Endometrial microvascular endothelial cells (primary cell): ENCODE results near the gene ASPSCR1. TPM values are rescaled to one million over a fixed set of nuclear protein-coding genes. Genes with fewer than 3 reads are reported as not detected.

Experiments
- total RNA-seq: library from RNA; depleted of rRNA; stranded (reverse); fragments of >200 nt; gene quantifications from one replicate; pipeline ENCODE4 v1.2.3, GENCODE V29; 2015; ENCODE audit errors: inconsistent ontology term

ASPSCR1 gene
- total RNA-seq, 1 donor from 2014 or later = 12.2 TPM

Other genes starting within 250 kb of the ASPSCR1 start
- not detected for gene GCGR, start 173.5 kb upstream of the ASPSCR1 start, total RNA-seq
- gene MCRIP1, start 144.3 kb upstream of the ASPSCR1 start, total RNA-seq = 97.0 TPM
- not detected for gene PPP1R27, start 142.6 kb upstream of the ASPSCR1 start, total RNA-seq
- 1,412 TPM for gene P4HB, start 117.1 kb upstream of the ASPSCR1 start, total RNA-seq
- gene ARHGDIA, start 106.3 kb upstream of the ASPSCR1 start, total RNA-seq = 471 TPM
- gene ALYREF, start 86.0 kb upstream of the ASPSCR1 start, total RNA-seq = 284 TPM
- 166 TPM for gene ANAPC11, start 85.9 kb upstream of the ASPSCR1 start, total RNA-seq
- not detected for gene NPB, start 75.4 kb upstream of the ASPSCR1 start, total RNA-seq
- gene PCYT2, start 66.2 kb upstream of the ASPSCR1 start, total RNA-seq = 41.0 TPM
- 14.3 TPM for gene SIRT7, start 59.5 kb upstream of the ASPSCR1 start, total RNA-seq
- 21.0 TPM for gene MAFG, start 49.9 kb upstream of the ASPSCR1 start, total RNA-seq
- 60.9 TPM for gene PYCR1, start 40.3 kb upstream of the ASPSCR1 start, total RNA-seq
- not detected for gene MYADML2, start 30.4 kb upstream of the ASPSCR1 start, total RNA-seq
- gene NOTUM, start 16.4 kb upstream of the ASPSCR1 start, total RNA-seq = not detected
- 159 TPM for gene CENPX, start 45.2 kb downstream of the ASPSCR1 start, total RNA-seq
- 23.0 TPM for gene LRRC45, start 45.7 kb downstream of the ASPSCR1 start, total RNA-seq
- 30.2 TPM for gene RAC3, start 54.0 kb downstream of the ASPSCR1 start, total RNA-seq
- gene DCXR, start 60.1 kb downstream of the ASPSCR1 start, total RNA-seq = 133 TPM
- gene RFNG, start 74.2 kb downstream of the ASPSCR1 start, total RNA-seq = 36.0 TPM
- gene GPS1, start 74.3 kb downstream of the ASPSCR1 start, total RNA-seq = 140 TPM
- 70.0 TPM for gene DUS1L, start 88.2 kb downstream of the ASPSCR1 start, total RNA-seq
- 76.7 TPM for gene FASN, start 120.6 kb downstream of the ASPSCR1 start, total RNA-seq
- gene CCDC57, start 235.2 kb downstream of the ASPSCR1 start, total RNA-seq = 3.1 TPM